ENCODE results near the gene LCAT. TPM values are rescaled to one million over a fixed set of nuclear protein-coding genes. Genes with fewer than 3 reads are reported as not detected.
A peak's percentile ranks its signal among the peaks of the same experiment; 100 is the strongest.
"Not testable (repeated sequence)": the region's sequence is repeated elsewhere in the genome, so short reads cannot be mapped to it uniquely, and the experiment has no call there.

The LCAT gene
- total RNA-seq, 2 donors from 2014 or later = 6.9 to 17.4 TPM

DNA sequence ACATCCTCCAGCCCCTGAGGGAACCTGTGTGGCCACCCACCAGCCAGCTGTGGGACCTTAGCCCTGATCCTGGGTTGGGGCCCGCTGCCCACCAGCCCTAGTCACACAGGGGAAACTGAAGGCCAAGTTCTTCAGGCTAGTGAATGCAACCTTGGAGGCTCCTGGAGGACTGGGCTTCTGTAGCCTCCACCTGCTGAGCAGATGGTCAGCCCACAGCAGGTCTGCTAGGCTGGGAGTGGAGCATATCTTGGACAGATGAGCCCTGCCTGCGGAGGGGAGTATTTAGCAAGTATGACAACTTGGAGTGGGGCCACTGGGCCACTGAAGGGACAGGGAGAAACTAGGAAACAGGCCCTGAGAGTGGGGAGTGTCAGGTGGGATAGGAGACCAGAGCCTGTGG, 32.3 kb upstream of the LCAT start:
- Histone ChIP-seq H3K4me3 (no peak overlapping the region), H3K27me3 (replicated peaks; ENCODE audit: insufficient read depth) (no peaks in the 10 kb centered on the region), H3K36me3 (no peaks in the 10 kb centered on the region), H3K27ac (no peak overlapping the region), H3K4me1 (replicated peaks) (no peaks in the 10 kb centered on the region), H3K9me3 (no peaks in the 10 kb centered on the region)
- intact Hi-C loops (cut with DNase I) = no loop called here
- no peak for DNase-seq (ENCODE audit: low spot score)
- 97% methylated on average over 2 of the region's 2 CpGs for WGBS
- TF ChIP-seq POLR2A (IDR thresholded peaks at IDR 0.05) = no peak
- TF ChIP-seq, protein P1, sequence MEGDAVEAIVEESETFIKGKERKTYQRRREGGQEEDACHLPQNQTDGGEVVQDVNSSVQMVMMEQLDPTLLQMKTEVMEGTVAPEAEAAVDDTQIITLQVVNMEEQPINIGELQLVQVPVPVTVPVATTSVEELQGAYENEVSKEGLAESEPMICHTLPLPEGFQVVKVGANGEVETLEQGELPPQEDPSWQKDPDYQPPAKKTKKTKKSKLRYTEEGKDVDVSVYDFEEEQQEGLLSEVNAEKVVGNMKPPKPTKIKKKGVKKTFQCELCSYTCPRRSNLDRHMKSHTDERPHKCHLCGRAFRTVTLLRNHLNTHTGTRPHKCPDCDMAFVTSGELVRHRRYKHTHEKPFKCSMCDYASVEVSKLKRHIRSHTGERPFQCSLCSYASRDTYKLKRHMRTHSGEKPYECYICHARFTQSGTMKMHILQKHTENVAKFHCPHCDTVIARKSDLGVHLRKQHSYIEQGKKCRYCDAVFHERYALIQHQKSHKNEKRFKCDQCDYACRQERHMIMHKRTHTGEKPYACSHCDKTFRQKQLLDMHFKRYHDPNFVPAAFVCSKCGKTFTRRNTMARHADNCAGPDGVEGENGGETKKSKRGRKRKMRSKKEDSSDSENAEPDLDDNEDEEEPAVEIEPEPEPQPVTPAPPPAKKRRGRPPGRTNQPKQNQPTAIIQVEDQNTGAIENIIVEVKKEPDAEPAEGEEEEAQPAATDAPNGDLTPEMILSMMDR (IDR thresholded peaks at IDR 0.05) = no peak
- TF ChIP-seq POLR2AphosphoS5 (IDR thresholded peaks at IDR 0.05) = no peak

DNA sequence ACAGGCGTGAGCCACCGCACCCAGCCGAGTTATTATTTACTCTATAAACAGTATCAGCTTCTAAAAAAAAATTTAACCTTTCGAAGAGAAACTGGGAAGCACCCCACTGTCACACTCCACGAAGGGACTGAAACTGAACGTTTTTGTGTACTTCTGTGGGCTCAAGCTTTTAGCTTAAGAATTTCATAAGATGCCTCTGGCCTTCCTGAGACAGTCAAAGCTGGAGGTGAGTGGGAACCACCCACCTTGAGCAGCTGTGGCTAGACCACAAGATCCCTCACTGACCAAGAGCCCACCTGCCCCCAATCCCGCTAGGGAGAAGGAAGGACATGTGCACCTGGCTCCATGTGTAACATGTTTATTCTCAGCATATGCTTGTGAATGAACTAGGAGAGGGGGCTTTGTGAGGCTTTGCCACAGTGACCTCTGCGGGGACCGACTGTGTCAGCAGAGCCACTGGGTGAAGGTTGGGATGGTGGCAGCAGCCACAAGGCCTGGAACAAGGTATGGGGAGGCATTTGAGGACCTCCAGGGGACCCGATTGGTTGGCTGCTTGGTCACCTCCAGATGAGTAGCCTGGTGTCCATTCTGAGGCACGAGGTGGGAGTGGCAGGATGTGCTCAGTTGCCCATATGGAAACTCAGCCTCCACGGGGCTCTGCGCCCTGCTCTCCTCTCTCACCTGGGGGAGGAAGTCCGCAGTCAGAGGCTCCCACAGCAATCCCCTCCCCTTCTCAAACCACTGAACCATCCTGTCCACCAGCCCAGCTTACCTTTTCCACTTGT, 31.6 kb upstream of the LCAT start:
- no peaks in the 10 kb centered on the region for H3K27me3 ChIP-seq (replicated peaks; ENCODE audit: insufficient read depth)
- DNase-seq (ENCODE audit: low spot score) = no peak
- no peaks in the 10 kb centered on the region for H3K36me3 ChIP-seq
- 65% methylated on average over 14 of the region's 14 CpGs for WGBS
- no peak overlapping the region for H3K4me3 ChIP-seq
- H3K4me1 ChIP-seq (replicated peaks) = no peaks in the 10 kb centered on the region
- no peaks in the 10 kb centered on the region for H3K9me3 ChIP-seq
- intact Hi-C loops (cut with DNase I) = no loop called here
- TF ChIP-seq, protein P1 (IDR thresholded peaks at IDR 0.05) = no peak
- TF ChIP-seq POLR2A (IDR thresholded peaks at IDR 0.05) (no peak), POLR2AphosphoS5 (IDR thresholded peaks at IDR 0.05) (no peak)
- H3K27ac ChIP-seq = no peak overlapping the region

DNA sequence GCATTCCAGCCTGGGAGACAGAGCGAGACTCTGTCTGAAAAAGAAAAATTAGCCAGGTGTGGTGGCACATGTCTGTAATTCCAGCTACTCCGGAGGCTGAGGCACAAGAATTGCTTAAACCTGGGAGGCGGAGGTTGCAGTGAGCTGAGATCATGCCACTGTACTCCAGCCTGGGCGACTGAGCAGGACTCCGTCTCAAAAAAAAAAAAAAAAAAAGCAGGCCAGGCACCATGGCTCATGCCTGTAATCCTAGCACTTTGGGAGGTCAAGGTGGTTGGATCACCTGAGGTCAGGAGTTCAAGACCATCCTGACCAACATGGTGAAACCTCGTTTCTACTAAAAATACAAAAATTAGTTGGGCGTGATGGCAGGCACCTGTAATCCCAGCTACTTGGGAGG, 28.4 kb upstream of the LCAT start:
- H3K27me3 ChIP-seq (replicated peaks; ENCODE audit: insufficient read depth); H3K36me3 ChIP-seq; H3K4me1 ChIP-seq (replicated peaks); H3K9me3 ChIP-seq; intact Hi-C loops (cut with DNase I); DNase-seq (ENCODE audit: low spot score); H3K4me3 ChIP-seq; H3K27ac ChIP-seq: not testable (repeated sequence)
- WGBS = 89% methylated on average over 7 of the region's 7 CpGs

DNA sequence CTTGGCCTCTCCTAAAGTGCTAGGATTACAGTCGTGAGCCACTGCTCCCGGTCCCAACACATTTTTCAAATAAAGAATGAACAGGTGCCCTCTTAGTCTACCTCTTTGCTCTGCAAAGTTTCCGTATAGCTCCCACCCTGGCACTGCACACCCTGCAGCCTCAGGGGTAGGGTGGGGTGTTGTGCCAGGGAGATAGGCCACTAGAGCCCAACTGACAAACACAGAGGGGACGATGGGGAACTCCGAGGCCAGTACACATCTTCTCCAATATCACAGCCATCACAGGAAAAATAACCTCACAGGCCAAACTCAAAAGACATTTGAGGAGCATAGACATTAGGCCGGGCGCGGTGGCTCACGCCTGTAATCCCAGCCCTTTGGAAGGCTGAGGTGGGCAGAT, 27.2 kb upstream of the LCAT start:
- no peak for TF ChIP-seq POLR2A (IDR thresholded peaks at IDR 0.05)
- TF ChIP-seq POLR2AphosphoS5 (IDR thresholded peaks at IDR 0.05) = no peak
- TF ChIP-seq, protein P1 (IDR thresholded peaks at IDR 0.05) = no peak
- 94% methylated on average over 9 of the region's 9 CpGs for WGBS
- DNase-seq (ENCODE audit: low spot score) = no peak

DNA sequence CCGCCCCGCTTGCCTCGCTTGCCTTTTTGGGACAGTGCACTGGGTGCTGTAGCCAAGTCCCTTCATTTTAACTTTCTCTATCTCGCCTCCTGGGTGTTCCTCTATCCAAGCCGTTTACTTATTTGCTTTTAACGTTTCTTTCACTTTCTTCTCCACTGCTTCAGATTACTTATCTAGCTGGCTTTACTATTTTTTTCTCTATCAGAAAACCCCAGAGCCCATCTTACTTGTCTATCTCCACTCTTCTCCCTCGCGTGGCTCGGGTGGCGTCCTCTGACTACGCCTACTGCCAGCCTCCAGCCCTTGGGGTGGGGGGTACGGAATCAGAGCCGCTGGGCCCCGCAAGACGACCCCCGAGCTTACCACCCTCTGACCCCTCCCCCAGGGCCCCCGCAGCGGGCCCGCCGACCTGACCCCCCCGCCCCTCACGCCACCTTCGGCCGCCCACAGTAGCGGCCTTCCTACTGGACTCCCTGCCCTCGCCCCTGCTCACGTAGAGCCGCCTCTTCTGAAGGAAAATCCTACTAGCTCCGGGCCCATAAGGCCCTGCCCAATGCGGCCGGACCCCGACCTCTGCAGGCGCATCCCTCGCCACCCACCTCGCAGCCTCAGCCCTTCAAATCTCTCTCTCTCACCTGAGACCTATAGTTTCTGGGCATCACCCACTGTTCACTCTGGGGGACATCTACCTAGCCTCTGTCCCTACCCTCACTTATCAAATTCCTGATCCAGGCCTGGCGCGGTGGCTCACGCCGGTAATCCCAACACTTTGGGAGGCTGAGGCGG, 25.5 kb upstream of the LCAT start:
- TF ChIP-seq POLR2AphosphoS5 (IDR thresholded peaks at IDR 0.05) (no peak), POLR2A (IDR thresholded peaks at IDR 0.05) (no peak)
- TF ChIP-seq, protein P1 (IDR thresholded peaks at IDR 0.05) = no peak
- Histone ChIP-seq H3K36me3 (no peaks in the 10 kb centered on the region), H3K27ac (peak overlapping the region; percentile 84 to 88), H3K27me3 (replicated peaks; ENCODE audit: insufficient read depth) (no peaks in the 10 kb centered on the region), H3K9me3 (no peaks in the 10 kb centered on the region), H3K4me1 (replicated peaks) (peaks cover 8% of the 10 kb centered on the region), H3K4me3 (peak overlapping the region; percentile 67 to 78)
- intact Hi-C loops (cut with DNase I) = no loop called here
- DNase-seq (ENCODE audit: low spot score) = no peak
- WGBS = 33% methylated on average over 40 of the region's 40 CpGs

More for the DNA sequence above, 27.2 kb upstream of the LCAT start:
- Histone ChIP-seq H3K27me3 (replicated peaks; ENCODE audit: insufficient read depth) (no peaks in the 10 kb centered on the region), H3K27ac (no peak overlapping the region), H3K4me1 (replicated peaks) (peaks cover 8% of the 10 kb centered on the region), H3K9me3 (no peaks in the 10 kb centered on the region), H3K4me3 (no peak overlapping the region), H3K36me3 (no peaks in the 10 kb centered on the region)
- intact Hi-C loops (cut with DNase I) = no loop called here

Data from prostate gland (tissue), 2 donors.